HG03354 (cell line): ENCODE measurements around the gene ST7.
A peak's percentile ranks its signal among the peaks of the same experiment; 100 is the strongest.
"Not testable (repeated sequence)": the region's sequence is repeated elsewhere in the genome, so short reads cannot be mapped to it uniquely, and the experiment has no call there.

Experiments used
- ATAC-seq: cut with Tn5 transposase; IDR thresholded peaks from one replicate; pipeline ENCODE4 v1.9.1; 2021; ENCODE audit warnings: mild to moderate bottlenecking; ENCODE audit not compliant: unreplicated experiment, poor library complexity, severe bottlenecking

The ST7 gene

GRCh38 chr7:116970238-116970910 is 17.1 kb downstream of the ST7 start:
- peak; percentile 74 for ATAC-seq

- not testable (repeated sequence) for ATAC-seq
Observed at GRCh38 chr7:116971153-116971552, 17.9 kb downstream of the ST7 start.

GRCh38 chr7:116971869-116972268 is 18.6 kb downstream of the ST7 start:
- ATAC-seq = no peak

GRCh38 chr7:116975024-116975423 is 21.7 kb downstream of the ST7 start:
- not testable (repeated sequence) for ATAC-seq

GRCh38 chr7:116977172-116977571 is 23.9 kb downstream of the ST7 start:
- no peak for ATAC-seq

- ATAC-seq = no peak
Observed at GRCh38 chr7:116978006-116978405, 24.7 kb downstream of the ST7 start.

DNA sequence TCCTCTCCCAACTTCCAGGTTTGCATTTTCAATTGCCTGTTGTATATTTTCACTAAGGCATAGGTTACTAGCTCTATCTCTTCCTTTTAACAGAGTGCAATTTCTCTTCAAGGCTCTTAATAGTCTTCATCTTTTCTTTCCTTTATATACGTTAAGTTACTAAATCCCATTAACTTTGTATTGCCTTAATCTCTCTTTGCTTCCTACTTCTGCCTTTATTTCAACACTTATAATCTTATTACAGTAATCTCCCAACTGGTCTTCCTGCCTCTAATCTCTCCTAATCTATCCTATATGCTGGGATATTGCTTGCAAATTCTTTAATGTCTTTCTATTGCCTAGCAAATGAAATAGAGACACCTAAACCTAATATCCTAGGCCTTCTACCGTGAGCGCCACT is 26.1 kb downstream of the ST7 start:
- no peak for ATAC-seq

- ATAC-seq = no peak
Observed at GRCh38 chr7:116980354-116980753, 27.1 kb downstream of the ST7 start.

GRCh38 chr7:116981939-116982338 is 28.6 kb downstream of the ST7 start:
- no peak for ATAC-seq

DNA sequence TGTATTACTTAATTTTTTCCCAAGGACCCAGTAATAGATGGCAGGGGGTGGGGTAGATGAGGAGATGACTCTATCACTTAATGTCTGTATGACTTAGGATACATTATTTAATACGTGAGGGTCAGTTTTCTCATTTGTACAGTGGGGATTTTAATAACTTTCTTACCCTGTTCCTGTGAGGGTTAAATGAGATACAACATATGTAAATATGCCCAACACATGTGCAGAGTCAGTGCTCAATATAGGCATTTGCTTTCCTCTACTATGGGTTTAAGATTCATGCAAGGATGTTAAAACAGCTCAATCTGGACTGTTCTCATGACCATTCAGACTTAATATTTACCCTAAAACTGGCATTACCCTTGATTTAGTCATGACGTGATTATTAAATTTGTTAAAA is 31.2 kb downstream of the ST7 start:
- ATAC-seq = no peak

DNA sequence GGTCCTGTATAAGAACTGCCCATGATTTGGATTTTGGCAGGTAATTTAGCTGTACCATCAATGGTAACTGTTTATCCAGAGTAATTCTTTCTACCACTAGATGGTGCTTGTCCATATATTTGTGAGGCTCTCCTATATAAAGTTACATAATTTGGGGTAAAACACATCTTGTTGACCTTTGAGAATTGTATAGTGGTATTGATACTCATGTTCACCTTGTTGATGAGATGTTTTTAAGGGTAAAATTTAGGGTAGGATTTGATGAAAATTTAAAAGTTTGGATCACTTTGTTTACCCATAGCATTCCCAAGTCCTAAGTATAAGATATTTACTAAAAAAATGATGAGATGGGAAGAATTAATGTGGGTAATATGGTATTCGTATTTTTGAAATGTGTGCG is 31.6 kb downstream of the ST7 start:
- ATAC-seq = peak; percentile 78

DNA sequence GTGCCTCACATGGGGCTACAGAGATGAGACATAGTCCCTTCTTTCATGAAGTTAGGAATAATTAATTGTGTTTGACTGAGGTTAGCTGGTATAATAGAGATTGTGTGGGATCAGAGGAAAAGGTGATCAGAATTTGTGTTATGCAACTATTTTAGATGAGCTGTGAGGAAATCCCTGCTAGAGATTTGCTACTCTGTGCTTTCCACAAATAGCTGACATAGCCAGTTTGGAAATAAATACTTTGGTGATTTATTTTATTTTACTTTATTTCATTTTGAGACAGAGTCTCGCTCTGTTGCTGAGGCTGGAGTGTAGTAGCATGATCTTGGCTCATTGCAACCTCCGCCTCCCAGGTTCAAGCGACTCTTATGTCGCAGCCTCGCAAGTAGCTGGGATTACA is 32.3 kb downstream of the ST7 start:
- no peak for ATAC-seq

DNA sequence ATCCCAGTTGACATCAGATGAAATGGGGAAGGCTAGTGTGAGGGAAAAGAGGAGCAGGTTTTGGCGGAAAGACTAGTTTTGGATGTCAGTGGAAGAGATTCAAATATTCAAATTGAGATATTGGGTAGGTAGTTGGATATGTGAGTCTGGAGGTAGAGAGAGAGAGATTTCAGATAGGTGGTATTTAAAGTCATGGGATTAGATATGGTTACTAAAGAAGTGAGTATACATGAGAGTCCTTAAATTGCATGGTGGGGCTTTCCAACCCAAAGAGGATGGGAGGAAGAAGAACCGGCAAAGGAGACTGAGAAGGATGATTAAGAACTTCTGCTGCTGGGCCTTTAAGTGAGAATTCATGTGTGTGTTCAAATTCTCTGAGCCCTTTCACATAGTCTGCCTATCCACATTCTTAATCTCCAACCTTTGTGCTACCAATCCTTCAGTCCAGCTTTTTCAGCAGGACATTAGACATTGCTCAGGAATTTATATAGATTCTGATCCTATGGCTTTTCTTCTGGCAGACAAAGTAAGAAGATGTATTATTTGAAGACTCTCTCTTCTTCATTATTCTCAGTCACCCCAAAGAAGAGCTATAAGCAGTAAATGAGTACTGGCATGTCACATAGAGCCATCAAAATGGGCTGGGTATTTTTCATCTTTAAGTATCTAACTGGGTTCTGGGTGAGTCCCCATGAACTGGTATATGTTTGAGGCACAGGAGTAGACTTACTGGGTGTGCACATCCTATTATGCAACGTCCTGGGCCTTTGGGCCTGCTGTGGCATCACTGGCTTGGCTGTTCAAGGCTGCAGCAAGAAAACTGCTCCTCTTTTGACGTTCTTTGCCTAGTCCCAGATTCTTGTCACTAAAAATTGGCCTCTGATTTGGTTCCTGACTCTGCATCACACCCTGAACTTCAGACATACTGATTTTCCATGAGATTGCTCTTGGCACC is 33.6 kb downstream of the ST7 start:
- no peak for ATAC-seq

GRCh38 chr7:116988363-116988989 is 35.2 kb downstream of the ST7 start:
- ATAC-seq = no peak

DNA sequence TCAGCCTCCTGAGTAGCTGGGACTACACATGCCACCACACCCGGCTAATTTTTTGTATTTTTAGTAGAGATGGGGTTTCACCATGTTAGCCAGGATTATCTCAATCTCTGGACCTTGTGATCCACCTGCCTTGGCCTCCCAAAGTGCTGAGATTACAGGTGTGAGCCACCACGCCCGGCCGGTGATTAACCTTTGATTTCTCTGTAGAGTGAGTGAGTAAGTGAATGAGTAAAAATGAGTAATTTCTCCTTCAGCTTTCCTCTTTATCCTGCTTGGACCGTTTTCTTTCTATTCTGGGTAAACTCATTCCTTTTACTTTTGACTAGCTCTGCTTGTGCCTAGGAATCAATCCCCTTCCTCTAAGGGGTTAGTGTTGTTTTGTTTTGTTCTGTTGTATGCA is 36.8 kb downstream of the ST7 start:
- ATAC-seq = no peak

GRCh38 chr7:116991233-116991632 is 37.9 kb downstream of the ST7 start:
- ATAC-seq = no peak

GRCh38 chr7:116994611-116995010 is 41.3 kb downstream of the ST7 start:
- no peak for ATAC-seq

GRCh38 chr7:116997972-116998371 is 44.7 kb downstream of the ST7 start:
- ATAC-seq = no peak

DNA sequence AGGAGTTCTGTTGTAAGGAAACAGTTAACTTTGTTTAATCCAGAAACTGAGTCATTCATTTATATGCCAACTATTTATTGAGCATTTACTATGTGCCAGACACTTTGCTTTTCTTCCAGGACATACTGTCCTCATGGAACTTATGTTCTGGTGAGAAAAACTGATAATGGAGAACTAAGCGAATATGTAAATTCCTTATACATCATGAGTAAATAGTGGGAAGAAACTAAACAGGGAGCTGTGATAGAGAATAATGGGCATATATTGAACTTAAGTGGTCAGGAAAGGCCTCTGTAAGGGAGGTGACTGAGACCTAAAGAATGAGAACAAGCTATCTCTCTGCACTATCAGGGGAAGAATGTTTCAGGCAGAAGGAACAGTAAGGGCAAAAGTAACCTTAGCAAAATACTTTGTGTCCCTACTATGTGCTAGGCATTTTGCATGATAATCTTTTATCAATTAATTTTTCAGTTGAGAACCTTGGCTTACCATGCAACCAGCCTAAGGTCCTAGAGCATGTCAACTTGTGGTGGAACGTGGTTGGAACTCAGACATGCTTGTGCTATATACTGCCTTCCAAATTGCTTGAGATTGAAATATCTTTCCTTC is 45.4 kb downstream of the ST7 start:
- ATAC-seq = no peak

DNA sequence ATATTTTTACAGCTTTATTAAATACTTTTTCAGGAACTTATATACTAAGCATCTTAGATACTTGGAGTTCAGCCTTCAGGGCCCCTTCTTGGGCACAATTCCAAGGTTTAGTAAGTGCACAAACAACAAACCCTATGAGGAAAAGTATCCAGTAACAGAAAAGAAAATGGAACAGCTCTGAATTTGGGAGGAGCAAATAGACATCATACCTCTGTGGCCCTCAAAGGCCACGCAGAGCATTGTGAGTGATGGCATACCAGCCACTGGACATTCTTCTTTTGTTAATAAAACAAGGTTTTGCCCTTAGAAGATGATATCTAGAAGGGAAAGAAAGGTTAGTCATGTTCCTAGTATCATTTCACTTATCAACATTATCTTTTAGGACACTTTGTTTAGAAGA is 46.0 kb downstream of the ST7 start:
- ATAC-seq = no peak
